Keratinocyte (primary cell): Measurements from ENCODE around the gene FARP2. TPM values are rescaled to one million over a fixed set of nuclear protein-coding genes. Genes with fewer than 3 reads are reported as not detected.

Experiments
- DNase-seq: peaks from one replicate; pipeline ENCODE4 v3.0.0-alpha.2; 2011; ENCODE audit warnings: low read depth, missing footprints, low spot score
- FAIRE-seq: peaks from 2 replicates; lab custom pipeline; 2011; peaks lifted over from hg19 to GRCh38; lab: Jason Lieb, UNC
- H2AFZ ChIP-seq: 2 replicates; pipeline ENCODE4 v1.6.0; 2012; ENCODE audit warnings: low read length, control low read depth, inconsistent platforms; ENCODE audit not compliant: control insufficient read depth
- H3K27ac ChIP-seq: 2 replicates; pipeline ENCODE4 v1.5.1; 2011; ENCODE audit warnings: low read length; ENCODE audit not compliant: control insufficient read depth, insufficient read depth
- H3K27me3 ChIP-seq: 3 replicates; pipeline ENCODE4 v1.6.0; 2011; ENCODE audit warnings: low read length; ENCODE audit not compliant: control insufficient read depth, insufficient read depth; ENCODE audit errors: extremely low read depth
- H3K36me3 ChIP-seq, 2 experiments: 2 replicates in 1 of 2; 3 replicates in 1 of 2; pipeline ENCODE4 v1.5.1; 2011; ENCODE audit warnings: low read length in 2 of 2, mild to moderate bottlenecking in 1 of 2; ENCODE audit not compliant: control insufficient read depth in 2 of 2, insufficient read depth in 2 of 2; ENCODE audit errors: extremely low read depth in 1 of 2
- H3K4me1 ChIP-seq: 3 replicates; pipeline ENCODE4 v1.5.1; 2011; ENCODE audit warnings: low read length; ENCODE audit not compliant: control insufficient read depth, insufficient read depth; ENCODE audit errors: extremely low read depth
- H3K4me2 ChIP-seq: 3 replicates; pipeline ENCODE4 v1.6.0; 2011; ENCODE audit warnings: low read depth, low read length; ENCODE audit not compliant: control insufficient read depth, insufficient read depth; ENCODE audit errors: extremely low read depth
- H3K4me3 ChIP-seq, 3 experiments: fragments of 200-600 bp in 1 of 3; sonication (generic) in 1 of 3; 2 replicates in 2 of 3; 3 replicates in 1 of 3; pipeline ENCODE4 v1.5.1; 2011 to 2016; ENCODE audit warnings: low read length in 3 of 3, mild to moderate bottlenecking in 3 of 3, control low read depth in 2 of 3, inconsistent platforms in 1 of 3, low read depth in 1 of 3, mixed read lengths in 1 of 3, mixed run types in 1 of 3, moderate library complexity in 1 of 3; ENCODE audit not compliant: control insufficient read depth in 2 of 3, insufficient read depth in 2 of 3; ENCODE audit errors: extremely low read depth in 1 of 3
- H3K79me2 ChIP-seq: 2 replicates; pipeline ENCODE4 v1.6.0; 2012; ENCODE audit warnings: low read length; ENCODE audit not compliant: control insufficient read depth, insufficient read depth
- H3K9ac ChIP-seq: 3 replicates; pipeline ENCODE4 v1.6.0; 2011; ENCODE audit warnings: low read length; ENCODE audit not compliant: control insufficient read depth, insufficient read depth; ENCODE audit errors: extremely low read depth
- H3K9me1 ChIP-seq: 3 replicates; pipeline ENCODE4 v1.6.0; 2011; ENCODE audit warnings: low read length; ENCODE audit not compliant: control insufficient read depth, insufficient read depth; ENCODE audit errors: extremely low read depth
- H3K9me3 ChIP-seq: 2 replicates; pipeline ENCODE4 v1.5.1; 2012; ENCODE audit warnings: low read depth, low read length; ENCODE audit not compliant: control insufficient read depth
- H4K20me1 ChIP-seq: 3 replicates; pipeline ENCODE4 v1.6.0; 2011; ENCODE audit warnings: low read length; ENCODE audit not compliant: control insufficient read depth, insufficient read depth; ENCODE audit errors: extremely low read depth
- EZH2 ChIP-seq: IDR thresholded peaks from one replicate; pipeline ENCODE4 v1.6.1; 2012; ENCODE audit warnings: inconsistent platforms, mild to moderate bottlenecking, low read length, moderate library complexity
- dilution Hi-C: fragments of 300-500 bp; cut with MboI; formaldehyde crosslinking; loops from one replicate; pipeline ENCODE4 v1.7.0; 2020; ENCODE audit warnings: low sequenced_read_pairs; ENCODE audit not compliant: extremely low pct_ligation_motif_present
- polyA plus RNA-seq, 5 experiments: library from polyadenylated mRNA; depleted of rRNA in 3 of 5; stranded (reverse) in 3 of 5; stranded (forward) in 1 of 5; unstranded in 1 of 5; fragments of >200 nt; gene quantifications; 1 replicate in 1 of 5; 2 replicates in 3 of 5; 3 replicates in 1 of 5; pipeline versions ENCODE4 v1.2.1 to v1.2.3, GENCODE V29; 2011 to 2012; ENCODE audit warnings: missing spikeins in 2 of 5, low read depth in 1 of 5, low replicate concordance in 1 of 5
- TF ChIP-seq, protein P1 (sequence below), 3 experiments: IDR thresholded peaks in 1 of 3; conservative IDR thresholded peaks in 1 of 3; optimal IDR thresholded peaks in 1 of 3; 2 replicates in 2 of 3; 3 replicates in 1 of 3; pipeline versions ENCODE3 to v1.5.1; 2011; ENCODE audit warnings: low read length in 3 of 3, mild to moderate bottlenecking in 3 of 3, moderate library complexity in 2 of 3, control low read depth in 1 of 3, inconsistent platforms in 1 of 3; ENCODE audit not compliant: insufficient read depth in 2 of 3; ENCODE audit errors: extremely low read depth in 1 of 3

The FARP2 gene
- polyA plus RNA-seq, 1 donor (not counting 4 experiments of a cell fraction or from before 2014, with no cell fraction given) = 39.3 TPM

- Histone ChIP-seq H4K20me1 (peaks cover 28% of the 10 kb centered on the region), H3K4me2 (no peak overlapping the region), H3K79me2 (peaks cover 61% of the 10 kb centered on the region), H3K27me3 (no peaks in the 10 kb centered on the region), H3K36me3 (peaks cover 17 to 42% of the 10 kb centered on the region in 2 experiments), H3K9me3 (no peaks in the 10 kb centered on the region), H3K4me1 (peaks cover 7% of the 10 kb centered on the region), H3K9me1 (no peaks in the 10 kb centered on the region), H3K9ac (no peak overlapping the region), H3K4me3 (no peak overlapping the region), H3K27ac (no peak overlapping the region), H2AFZ (no peak overlapping the region)
- DNase-seq (no peak), FAIRE-seq (no peak)
- TF ChIP-seq EZH2 = no peak
- TF ChIP-seq, protein P1, sequence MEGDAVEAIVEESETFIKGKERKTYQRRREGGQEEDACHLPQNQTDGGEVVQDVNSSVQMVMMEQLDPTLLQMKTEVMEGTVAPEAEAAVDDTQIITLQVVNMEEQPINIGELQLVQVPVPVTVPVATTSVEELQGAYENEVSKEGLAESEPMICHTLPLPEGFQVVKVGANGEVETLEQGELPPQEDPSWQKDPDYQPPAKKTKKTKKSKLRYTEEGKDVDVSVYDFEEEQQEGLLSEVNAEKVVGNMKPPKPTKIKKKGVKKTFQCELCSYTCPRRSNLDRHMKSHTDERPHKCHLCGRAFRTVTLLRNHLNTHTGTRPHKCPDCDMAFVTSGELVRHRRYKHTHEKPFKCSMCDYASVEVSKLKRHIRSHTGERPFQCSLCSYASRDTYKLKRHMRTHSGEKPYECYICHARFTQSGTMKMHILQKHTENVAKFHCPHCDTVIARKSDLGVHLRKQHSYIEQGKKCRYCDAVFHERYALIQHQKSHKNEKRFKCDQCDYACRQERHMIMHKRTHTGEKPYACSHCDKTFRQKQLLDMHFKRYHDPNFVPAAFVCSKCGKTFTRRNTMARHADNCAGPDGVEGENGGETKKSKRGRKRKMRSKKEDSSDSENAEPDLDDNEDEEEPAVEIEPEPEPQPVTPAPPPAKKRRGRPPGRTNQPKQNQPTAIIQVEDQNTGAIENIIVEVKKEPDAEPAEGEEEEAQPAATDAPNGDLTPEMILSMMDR (optimal IDR thresholded peaks at IDR 0.05 in 1 of 3, IDR thresholded peaks at IDR 0.05 in 1 of 3, conservative IDR thresholded peaks at IDR 0.05 in 1 of 3; ENCODE audit: extremely low read depth in 1 of 3, insufficient read depth in 2 of 3, low read length in 3 of 3) = no peak
- dilution Hi-C loops = no loop called here
Measured at GRCh38 chr2:241502281-241502680, 146.2 kb downstream of the FARP2 start.

DNA sequence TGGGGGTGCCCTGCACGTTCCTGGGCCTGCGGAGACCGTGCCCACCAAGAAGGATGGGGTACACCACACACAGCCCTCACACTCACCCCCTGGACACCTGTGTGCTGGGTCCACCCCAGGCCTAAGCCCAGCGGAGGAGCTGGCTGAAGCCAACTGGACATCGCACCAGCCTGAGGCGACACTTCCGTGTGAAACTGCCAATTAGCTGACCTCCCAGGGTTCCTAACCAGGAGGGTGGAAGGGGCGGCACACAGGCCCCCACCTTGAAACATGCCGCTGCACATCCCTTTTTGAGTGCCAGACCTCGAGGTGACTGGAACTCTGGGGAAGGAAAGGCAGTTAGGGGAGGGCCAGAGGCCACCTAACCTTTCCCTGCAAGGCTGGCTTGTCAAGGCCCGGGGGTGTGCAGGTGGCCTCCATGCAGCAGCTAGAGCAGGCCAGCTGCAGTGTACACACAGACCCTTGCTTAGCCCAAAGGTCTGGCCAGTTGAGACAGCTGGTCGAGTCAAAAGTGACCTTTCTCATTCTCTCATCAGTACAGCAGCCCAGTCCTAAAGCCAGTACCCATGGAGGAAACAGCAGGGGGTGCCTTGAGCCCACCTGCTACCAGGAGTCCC, 147.8 kb downstream of the FARP2 start:
- no peak overlapping the region for H2AFZ ChIP-seq
- H3K9me3 ChIP-seq = no peaks in the 10 kb centered on the region
- no peaks in the 10 kb centered on the region for H3K27me3 ChIP-seq
- dilution Hi-C loops = no loop called here
- FAIRE-seq = no peak
- H3K36me3 ChIP-seq = peaks cover 7 to 33% of the 10 kb centered on the region in 2 experiments
- H3K4me1 ChIP-seq = peaks cover 7% of the 10 kb centered on the region
- no peak for TF ChIP-seq EZH2
- TF ChIP-seq, protein P1 (optimal IDR thresholded peaks at IDR 0.05 in 1 of 3, IDR thresholded peaks at IDR 0.05 in 1 of 3, conservative IDR thresholded peaks at IDR 0.05 in 1 of 3; ENCODE audit: extremely low read depth in 1 of 3, insufficient read depth in 2 of 3, low read length in 3 of 3) = no peak
- no peak for DNase-seq
- no peak overlapping the region for H3K9ac ChIP-seq
- no peak overlapping the region for H3K4me3 ChIP-seq
- no peak overlapping the region for H3K27ac ChIP-seq
- H3K9me1 ChIP-seq = no peaks in the 10 kb centered on the region
- no peak overlapping the region for H3K4me2 ChIP-seq
- H3K79me2 ChIP-seq = peaks cover 65% of the 10 kb centered on the region
- H4K20me1 ChIP-seq = peaks cover 24% of the 10 kb centered on the region
